Measurements from ENCODE around the gene DIP2A.

DNA sequence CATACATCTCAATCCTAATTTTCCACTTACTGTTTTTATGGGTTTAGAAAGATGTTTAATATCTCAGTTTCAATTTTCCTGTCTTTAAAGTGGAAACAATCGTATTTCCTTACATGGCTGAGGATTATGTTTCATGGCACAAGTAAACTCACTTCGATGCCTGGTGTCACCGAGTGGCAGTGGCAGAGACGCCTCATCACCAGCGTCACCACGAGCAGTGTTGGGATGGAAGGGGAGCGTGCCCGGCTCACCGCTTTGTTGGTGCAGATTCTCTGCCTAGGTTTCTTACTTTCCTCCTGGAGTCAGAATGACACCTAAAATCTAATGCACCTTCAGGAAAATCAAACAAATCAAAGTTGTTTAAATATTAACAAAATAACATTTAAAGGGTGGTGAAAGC is 48.2 kb upstream of the DIP2A start:
- TF ChIP-seq, protein P1, sequence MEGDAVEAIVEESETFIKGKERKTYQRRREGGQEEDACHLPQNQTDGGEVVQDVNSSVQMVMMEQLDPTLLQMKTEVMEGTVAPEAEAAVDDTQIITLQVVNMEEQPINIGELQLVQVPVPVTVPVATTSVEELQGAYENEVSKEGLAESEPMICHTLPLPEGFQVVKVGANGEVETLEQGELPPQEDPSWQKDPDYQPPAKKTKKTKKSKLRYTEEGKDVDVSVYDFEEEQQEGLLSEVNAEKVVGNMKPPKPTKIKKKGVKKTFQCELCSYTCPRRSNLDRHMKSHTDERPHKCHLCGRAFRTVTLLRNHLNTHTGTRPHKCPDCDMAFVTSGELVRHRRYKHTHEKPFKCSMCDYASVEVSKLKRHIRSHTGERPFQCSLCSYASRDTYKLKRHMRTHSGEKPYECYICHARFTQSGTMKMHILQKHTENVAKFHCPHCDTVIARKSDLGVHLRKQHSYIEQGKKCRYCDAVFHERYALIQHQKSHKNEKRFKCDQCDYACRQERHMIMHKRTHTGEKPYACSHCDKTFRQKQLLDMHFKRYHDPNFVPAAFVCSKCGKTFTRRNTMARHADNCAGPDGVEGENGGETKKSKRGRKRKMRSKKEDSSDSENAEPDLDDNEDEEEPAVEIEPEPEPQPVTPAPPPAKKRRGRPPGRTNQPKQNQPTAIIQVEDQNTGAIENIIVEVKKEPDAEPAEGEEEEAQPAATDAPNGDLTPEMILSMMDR (IDR thresholded peaks at IDR 0.05; ENCODE audit: low read depth, low read length) = no peak
- TF ChIP-seq EZH2phosphoT487 (IDR thresholded peaks at IDR 0.05; ENCODE audit: low read depth) = no peak

All from OCI-LY3 (cell line).